ENCODE results near the gene CDK14.

The CDK14 gene

DNA sequence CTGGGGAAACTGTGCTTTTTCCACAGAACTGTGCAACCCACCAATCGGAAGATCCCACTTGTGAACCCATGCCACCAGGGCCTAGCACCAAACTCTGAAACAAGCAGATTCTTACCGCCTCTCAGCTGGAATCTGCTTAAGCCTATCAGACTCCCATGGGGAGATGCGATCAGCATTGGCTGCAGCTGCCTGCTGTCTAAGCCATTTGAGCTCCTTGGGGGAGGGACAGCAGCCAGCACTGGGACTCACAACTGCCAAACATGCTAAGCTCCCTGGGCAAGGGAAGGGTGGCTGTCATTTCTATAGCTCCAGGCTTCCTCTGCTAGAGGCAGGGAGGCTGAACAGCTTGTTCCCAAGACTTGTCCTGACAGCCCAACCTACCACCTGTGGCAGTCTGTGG, 283.8 kb downstream of the CDK14 start:
- no peak overlapping the region for H3K14ac ChIP-seq (ENCODE audit: low read length)
- H3K23ac ChIP-seq (ENCODE audit: low read length), result no peak overlapping the region
- H3K4me1 ChIP-seq (ENCODE audit: control insufficient read depth in 1 of 2, insufficient read depth in 2 of 2, low read length in 2 of 2), result no peaks in the 10 kb centered on the region
- no peak overlapping the region for H4K91ac ChIP-seq (ENCODE audit: low read depth, low read length)
- H2BK5ac ChIP-seq (ENCODE audit: low read depth, low read length, poor library complexity), result no peak overlapping the region
- DNase-seq, result no peak
- H3K79me2 ChIP-seq (ENCODE audit: control insufficient read depth, insufficient read depth, low read length, poor library complexity), result no peaks in the 10 kb centered on the region
- no peak overlapping the region for H2AFZ ChIP-seq (ENCODE audit: insufficient read depth, low read length, poor library complexity)
- H3K4me2 ChIP-seq (ENCODE audit: low read length), result no peak overlapping the region
- H2BK12ac ChIP-seq (ENCODE audit: low read length), result no peak overlapping the region
- no peak overlapping the region for H3K4me3 ChIP-seq (ENCODE audit: low read depth, low read length)
- no peaks in the 10 kb centered on the region for H3K79me1 ChIP-seq (ENCODE audit: low read length)
- no peak overlapping the region for H3K18ac ChIP-seq (ENCODE audit: low read length)
- no peak overlapping the region for H3K9ac ChIP-seq (ENCODE audit: low read length)
- H4K8ac ChIP-seq (ENCODE audit: low read depth, low read length), result no peak overlapping the region
- H3K27ac ChIP-seq (ENCODE audit: low read depth, low read length), result no peak overlapping the region
- no peak overlapping the region for H2AK5ac ChIP-seq (ENCODE audit: low read length)
- H3K4ac ChIP-seq (ENCODE audit: low read depth, low read length), result no peak overlapping the region
- no peak overlapping the region for H4K12ac ChIP-seq (ENCODE audit: low read depth, low read length)
- no peak overlapping the region for H2BK120ac ChIP-seq (ENCODE audit: insufficient read depth, low read length, poor library complexity)
- no peaks in the 10 kb centered on the region for H3K27me3 ChIP-seq (ENCODE audit: insufficient read depth, low read length)
- no CpG with 5 or more reads among the region's 3 CpGs for WGBS (ENCODE audit: extremely low coverage, insufficient coverage, insufficient read length)
- no peaks in the 10 kb centered on the region for H3K9me3 ChIP-seq (ENCODE audit: insufficient read depth, low read depth, low read length)
- H3K36me3 ChIP-seq (ENCODE audit: control insufficient read depth in 1 of 2, insufficient read depth in 2 of 2, low read length in 2 of 2), result no peaks in the 10 kb centered on the region

DNA sequence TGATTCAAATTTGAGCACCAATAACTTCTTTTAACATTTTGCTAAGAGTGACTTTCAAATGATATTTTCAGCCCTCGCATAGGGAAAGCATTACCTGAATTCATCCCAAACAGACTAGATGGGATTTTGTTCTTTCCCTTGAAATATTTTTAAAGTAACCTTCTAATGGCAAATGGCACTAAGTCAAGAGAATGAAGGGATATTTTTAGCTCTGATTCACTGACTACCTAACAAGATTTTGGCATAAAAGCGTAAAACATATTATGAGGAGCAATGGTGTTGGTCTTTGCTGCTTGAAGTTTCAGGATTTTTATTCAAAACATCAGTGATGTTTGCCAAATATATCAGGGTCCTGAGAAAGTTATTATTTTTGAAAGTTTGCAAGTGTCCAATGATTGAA, 290.3 kb downstream of the CDK14 start:
- Histone ChIP-seq H2BK12ac (ENCODE audit: low read length) (no peak overlapping the region), H3K36me3 (ENCODE audit: control insufficient read depth in 1 of 2, insufficient read depth in 2 of 2, low read length in 2 of 2) (no peaks in the 10 kb centered on the region), H3K9ac (ENCODE audit: low read length) (no peak overlapping the region), H3K27ac (ENCODE audit: low read depth, low read length) (no peak overlapping the region), H4K8ac (ENCODE audit: low read depth, low read length) (no peak overlapping the region), H3K14ac (ENCODE audit: low read length) (no peak overlapping the region), H2AFZ (ENCODE audit: insufficient read depth, low read length, poor library complexity) (no peak overlapping the region), H3K27me3 (ENCODE audit: insufficient read depth, low read length) (no peaks in the 10 kb centered on the region), H2AK5ac (ENCODE audit: low read length) (no peak overlapping the region), H3K4me1 (ENCODE audit: control insufficient read depth in 1 of 2, insufficient read depth in 2 of 2, low read length in 2 of 2) (no peaks in the 10 kb centered on the region), H4K91ac (ENCODE audit: low read depth, low read length) (no peak overlapping the region), H2BK5ac (ENCODE audit: low read depth, low read length, poor library complexity) (no peak overlapping the region), H3K9me3 (ENCODE audit: insufficient read depth, low read depth, low read length) (no peaks in the 10 kb centered on the region), H3K18ac (ENCODE audit: low read length) (no peak overlapping the region), H2BK120ac (ENCODE audit: insufficient read depth, low read length, poor library complexity) (no peak overlapping the region), H3K79me1 (ENCODE audit: low read length) (no peaks in the 10 kb centered on the region), H3K4me3 (ENCODE audit: low read depth, low read length) (no peak overlapping the region), H3K23ac (ENCODE audit: low read length) (no peak overlapping the region), H3K4ac (ENCODE audit: low read depth, low read length) (no peak overlapping the region), H4K12ac (ENCODE audit: low read depth, low read length) (no peak overlapping the region), H3K4me2 (ENCODE audit: low read length) (no peak overlapping the region), H3K79me2 (ENCODE audit: control insufficient read depth, insufficient read depth, low read length, poor library complexity) (no peaks in the 10 kb centered on the region)
- no peak for DNase-seq
- no CpG with 5 or more reads among the region's 2 CpGs for WGBS (ENCODE audit: extremely low coverage, insufficient coverage, insufficient read length)

DNA sequence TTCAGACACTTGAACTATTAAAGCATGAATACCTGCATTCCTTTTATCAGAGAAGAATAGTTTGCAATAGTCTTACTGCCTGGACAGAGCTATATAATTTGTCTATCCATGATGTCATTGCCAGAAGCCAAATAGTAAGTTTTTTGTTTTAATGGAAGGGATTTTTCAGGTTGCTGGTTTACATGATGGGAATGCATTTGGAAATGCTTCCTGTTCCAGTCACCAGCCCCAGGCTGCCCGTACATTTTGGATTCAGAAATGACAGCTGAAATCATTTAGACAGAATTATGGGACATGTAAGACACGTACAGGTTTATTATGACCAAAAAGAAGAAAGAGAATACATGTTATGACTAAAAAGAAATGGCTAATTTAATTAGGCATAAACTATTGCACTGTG, 293.1 kb downstream of the CDK14 start:
- H3K36me3 ChIP-seq (ENCODE audit: control insufficient read depth in 1 of 2, insufficient read depth in 2 of 2, low read length in 2 of 2), result no peaks in the 10 kb centered on the region
- no peaks in the 10 kb centered on the region for H3K4me1 ChIP-seq (ENCODE audit: control insufficient read depth in 1 of 2, insufficient read depth in 2 of 2, low read length in 2 of 2)
- no peaks in the 10 kb centered on the region for H3K79me2 ChIP-seq (ENCODE audit: control insufficient read depth, insufficient read depth, low read length, poor library complexity)
- H3K9me3 ChIP-seq (ENCODE audit: insufficient read depth, low read depth, low read length), result no peaks in the 10 kb centered on the region
- no peak overlapping the region for H3K4ac ChIP-seq (ENCODE audit: low read depth, low read length)
- H2BK120ac ChIP-seq (ENCODE audit: insufficient read depth, low read length, poor library complexity), result no peak overlapping the region
- no peak overlapping the region for H3K9ac ChIP-seq (ENCODE audit: low read length)
- H3K27ac ChIP-seq (ENCODE audit: low read depth, low read length), result no peak overlapping the region
- no peak overlapping the region for H2BK5ac ChIP-seq (ENCODE audit: low read depth, low read length, poor library complexity)
- no peak overlapping the region for H2AK5ac ChIP-seq (ENCODE audit: low read length)
- H4K91ac ChIP-seq (ENCODE audit: low read depth, low read length), result no peak overlapping the region
- H3K18ac ChIP-seq (ENCODE audit: low read length), result no peak overlapping the region
- no peak overlapping the region for H3K4me3 ChIP-seq (ENCODE audit: low read depth, low read length)
- no peak overlapping the region for H3K4me2 ChIP-seq (ENCODE audit: low read length)
- H2AFZ ChIP-seq (ENCODE audit: insufficient read depth, low read length, poor library complexity), result no peak overlapping the region
- no peak overlapping the region for H3K14ac ChIP-seq (ENCODE audit: low read length)
- H4K12ac ChIP-seq (ENCODE audit: low read depth, low read length), result no peak overlapping the region
- no peak overlapping the region for H3K23ac ChIP-seq (ENCODE audit: low read length)
- H4K8ac ChIP-seq (ENCODE audit: low read depth, low read length), result no peak overlapping the region
- no peak overlapping the region for H2BK12ac ChIP-seq (ENCODE audit: low read length)
- H3K27me3 ChIP-seq (ENCODE audit: insufficient read depth, low read length), result no peaks in the 10 kb centered on the region
- DNase-seq, result peak; percentile 38 to 51
- no CpG with 5 or more reads among the region's 2 CpGs for WGBS (ENCODE audit: extremely low coverage, insufficient coverage, insufficient read length)
- H3K79me1 ChIP-seq (ENCODE audit: low read length), result no peaks in the 10 kb centered on the region

DNA sequence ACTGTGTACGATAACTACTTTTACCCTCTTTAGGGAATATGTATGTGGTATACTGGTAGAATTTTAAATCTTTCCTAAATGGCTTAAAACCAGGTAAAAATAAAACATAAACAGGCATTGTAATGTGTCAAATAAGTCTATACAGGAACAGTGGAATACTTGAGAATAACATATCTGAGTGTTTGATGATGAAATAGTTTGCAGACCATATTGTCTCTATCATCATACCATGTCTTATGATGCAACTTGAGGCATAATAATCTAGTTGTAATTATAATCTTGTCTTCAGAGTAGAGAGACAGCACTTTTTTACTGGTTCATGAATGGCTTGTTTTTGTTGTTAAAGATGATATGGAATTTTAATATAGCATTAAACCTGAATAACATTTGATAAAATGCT, 293.5 kb downstream of the CDK14 start:
- no peak overlapping the region for H3K4me3 ChIP-seq (ENCODE audit: low read depth, low read length)
- H3K9ac ChIP-seq (ENCODE audit: low read length), result no peak overlapping the region
- no peaks in the 10 kb centered on the region for H3K27me3 ChIP-seq (ENCODE audit: insufficient read depth, low read length)
- H4K8ac ChIP-seq (ENCODE audit: low read depth, low read length), result no peak overlapping the region
- WGBS (ENCODE audit: extremely low coverage, insufficient coverage, insufficient read length), result no CpG with 5 or more reads among the region's 1 CpG
- no peak overlapping the region for H4K91ac ChIP-seq (ENCODE audit: low read depth, low read length)
- H3K18ac ChIP-seq (ENCODE audit: low read length), result no peak overlapping the region
- H4K12ac ChIP-seq (ENCODE audit: low read depth, low read length), result no peak overlapping the region
- no peak overlapping the region for H3K4me2 ChIP-seq (ENCODE audit: low read length)
- H3K9me3 ChIP-seq (ENCODE audit: insufficient read depth, low read depth, low read length), result no peaks in the 10 kb centered on the region
- no peak for DNase-seq
- no peak overlapping the region for H2BK120ac ChIP-seq (ENCODE audit: insufficient read depth, low read length, poor library complexity)
- H3K4me1 ChIP-seq (ENCODE audit: control insufficient read depth in 1 of 2, insufficient read depth in 2 of 2, low read length in 2 of 2), result no peaks in the 10 kb centered on the region
- no peak overlapping the region for H3K23ac ChIP-seq (ENCODE audit: low read length)
- H2BK12ac ChIP-seq (ENCODE audit: low read length), result no peak overlapping the region
- H3K4ac ChIP-seq (ENCODE audit: low read depth, low read length), result no peak overlapping the region
- H2AK5ac ChIP-seq (ENCODE audit: low read length), result no peak overlapping the region
- H2BK5ac ChIP-seq (ENCODE audit: low read depth, low read length, poor library complexity), result no peak overlapping the region
- no peak overlapping the region for H3K14ac ChIP-seq (ENCODE audit: low read length)
- H2AFZ ChIP-seq (ENCODE audit: insufficient read depth, low read length, poor library complexity), result no peak overlapping the region
- no peak overlapping the region for H3K27ac ChIP-seq (ENCODE audit: low read depth, low read length)
- no peaks in the 10 kb centered on the region for H3K79me1 ChIP-seq (ENCODE audit: low read length)
- H3K79me2 ChIP-seq (ENCODE audit: control insufficient read depth, insufficient read depth, low read length, poor library complexity), result no peaks in the 10 kb centered on the region
- no peaks in the 10 kb centered on the region for H3K36me3 ChIP-seq (ENCODE audit: control insufficient read depth in 1 of 2, insufficient read depth in 2 of 2, low read length in 2 of 2)
